Calu3 (cell line): ENCODE measurements around the gene PYGO1. TPM values are rescaled to one million over a fixed set of nuclear protein-coding genes. Genes with fewer than 3 reads are reported as not detected.

ENCODE experiments used
- BruUV-seq: library from RNA; stranded (reverse); fragments of 400-500 nt; replicated peaks from 2 replicates; lab custom pipeline; 2021; lab: Mats Ljungman, UMichigan
- CTCF ChIA-PET: fragments of 300-600 bp; sonication (Branson Sonifier 250); formaldehyde crosslinking; loops from one replicate; lab custom pipeline; 2022; ENCODE audit warnings: antibody characterized with exemption; lab: Charles Lee
- DNase-seq: peaks from one replicate; pipeline ENCODE4 v3.0.0; 2022
- H3K27ac Mint-ChIP-seq: one replicate; pipeline ENCODE4 v1.8.0; 2022; ENCODE audit warnings: mixed read lengths; ENCODE audit not compliant: unreplicated experiment
- H3K27me3 Mint-ChIP-seq: one replicate; pipeline ENCODE4 v1.8.0; 2022; ENCODE audit warnings: mixed read lengths; ENCODE audit not compliant: unreplicated experiment
- H3K36me3 Mint-ChIP-seq: one replicate; pipeline ENCODE4 v1.8.0; 2022; ENCODE audit warnings: mild to moderate bottlenecking, moderate library complexity, mixed read lengths; ENCODE audit not compliant: insufficient read depth, unreplicated experiment
- H3K4me1 Mint-ChIP-seq: one replicate; pipeline ENCODE4 v1.8.0; 2022; ENCODE audit warnings: mild to moderate bottlenecking, low read depth, mixed read lengths; ENCODE audit not compliant: unreplicated experiment
- H3K4me3 Mint-ChIP-seq: one replicate; pipeline ENCODE4 v1.8.0; 2022; ENCODE audit warnings: mild to moderate bottlenecking, low read depth, moderate library complexity, mixed read lengths; ENCODE audit not compliant: unreplicated experiment
- H3K9me3 Mint-ChIP-seq: one replicate; pipeline ENCODE4 v1.8.0; 2022; ENCODE audit warnings: low read depth, mixed read lengths; ENCODE audit not compliant: unreplicated experiment
- intact Hi-C: fragments of 100-400 bp; cut with micrococcal nuclease; formaldehyde crosslinking; loops from one replicate; pipeline ENCODE4 v1.10.0; 2022; ENCODE audit not compliant: unreplicated experiment
- total RNA-seq: library from RNA; stranded (reverse); gene quantifications from 2 replicates; pipeline ENCODE4 v1.2.3, GENCODE V29; 2022
- TF ChIP-seq, protein P1 (sequence below): fragments of 200-600 bp; IDR thresholded peaks from one replicate; pipeline ENCODE4 v1.8.0; 2022; ENCODE audit warnings: antibody characterized with exemption; ENCODE audit not compliant: unreplicated experiment

Gene PYGO1
- total RNA-seq, 1 experiment from 2014 or later, result 2.8 TPM

DNA sequence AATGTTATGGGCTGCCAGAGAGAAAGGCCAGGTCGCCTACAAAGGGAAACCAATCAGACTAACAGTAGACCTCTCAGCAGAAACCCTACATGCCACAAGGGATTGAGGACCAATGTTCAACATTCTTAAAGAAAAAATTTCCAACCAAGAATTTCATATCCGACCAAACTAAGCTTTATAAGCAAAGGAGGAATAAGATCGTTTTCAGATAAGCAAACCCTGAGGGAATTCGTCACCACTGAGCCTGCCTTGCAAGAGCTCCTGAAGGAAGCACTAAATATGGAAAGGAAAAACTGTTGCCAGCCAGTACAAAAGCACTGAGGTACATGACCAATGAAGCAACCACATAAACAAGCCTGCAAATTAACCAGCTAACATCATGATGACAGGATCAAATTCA, 33.1 kb downstream of the PYGO1 start:
- BruUV-seq, result no TSS peak
- Mint-ChIP-seq H3K4me3 (no peak overlapping the region), H3K27me3 (peaks cover 16% of the 10 kb centered on the region), H3K4me1 (no peaks in the 10 kb centered on the region), H3K36me3 (no peaks in the 10 kb centered on the region), H3K9me3 (peaks cover 20% of the 10 kb centered on the region), H3K27ac (no peak overlapping the region)
- DNase-seq, result no peak
- intact Hi-C loops, result no loop called here
- CTCF ChIA-PET, result interaction anchor here (0.7 kb wide), 1 partner anchor 93 kb away, joined by 3 read pairs; no protein-coding TSS in a partner anchor
- TF ChIP-seq, protein P1, sequence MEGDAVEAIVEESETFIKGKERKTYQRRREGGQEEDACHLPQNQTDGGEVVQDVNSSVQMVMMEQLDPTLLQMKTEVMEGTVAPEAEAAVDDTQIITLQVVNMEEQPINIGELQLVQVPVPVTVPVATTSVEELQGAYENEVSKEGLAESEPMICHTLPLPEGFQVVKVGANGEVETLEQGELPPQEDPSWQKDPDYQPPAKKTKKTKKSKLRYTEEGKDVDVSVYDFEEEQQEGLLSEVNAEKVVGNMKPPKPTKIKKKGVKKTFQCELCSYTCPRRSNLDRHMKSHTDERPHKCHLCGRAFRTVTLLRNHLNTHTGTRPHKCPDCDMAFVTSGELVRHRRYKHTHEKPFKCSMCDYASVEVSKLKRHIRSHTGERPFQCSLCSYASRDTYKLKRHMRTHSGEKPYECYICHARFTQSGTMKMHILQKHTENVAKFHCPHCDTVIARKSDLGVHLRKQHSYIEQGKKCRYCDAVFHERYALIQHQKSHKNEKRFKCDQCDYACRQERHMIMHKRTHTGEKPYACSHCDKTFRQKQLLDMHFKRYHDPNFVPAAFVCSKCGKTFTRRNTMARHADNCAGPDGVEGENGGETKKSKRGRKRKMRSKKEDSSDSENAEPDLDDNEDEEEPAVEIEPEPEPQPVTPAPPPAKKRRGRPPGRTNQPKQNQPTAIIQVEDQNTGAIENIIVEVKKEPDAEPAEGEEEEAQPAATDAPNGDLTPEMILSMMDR, result no peak

DNA sequence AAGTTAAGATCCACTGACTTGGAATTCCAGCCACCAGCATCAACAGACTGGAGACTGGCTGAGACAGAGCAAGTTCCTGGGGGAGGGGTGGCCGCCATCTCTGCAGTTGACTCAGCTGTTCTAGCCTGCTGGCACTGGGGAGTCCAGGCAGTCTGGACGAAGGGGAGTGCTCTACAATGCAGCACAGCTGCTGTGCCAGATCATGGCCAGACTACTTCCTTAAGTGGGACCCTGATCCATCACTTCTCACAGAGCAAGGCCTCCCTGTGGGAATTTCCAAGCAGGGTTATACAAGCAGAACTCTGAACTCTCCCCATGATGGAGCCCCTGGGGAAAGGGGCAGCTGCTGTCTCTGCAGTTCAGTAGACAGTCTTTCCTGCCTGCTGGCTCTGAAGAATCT, 35.2 kb downstream of the PYGO1 start:
- no peak overlapping the region for H3K4me3 Mint-ChIP-seq
- H3K27ac Mint-ChIP-seq, result no peak overlapping the region
- H3K9me3 Mint-ChIP-seq, result peaks cover 20% of the 10 kb centered on the region
- no peak for DNase-seq
- CTCF ChIA-PET, result no interaction called here
- TF ChIP-seq, protein P1, result no peak
- H3K27me3 Mint-ChIP-seq, result peaks cover 16% of the 10 kb centered on the region
- no peaks in the 10 kb centered on the region for H3K4me1 Mint-ChIP-seq
- H3K36me3 Mint-ChIP-seq, result no peaks in the 10 kb centered on the region
- no TSS peak for BruUV-seq
- intact Hi-C loops, result no loop called here

DNA sequence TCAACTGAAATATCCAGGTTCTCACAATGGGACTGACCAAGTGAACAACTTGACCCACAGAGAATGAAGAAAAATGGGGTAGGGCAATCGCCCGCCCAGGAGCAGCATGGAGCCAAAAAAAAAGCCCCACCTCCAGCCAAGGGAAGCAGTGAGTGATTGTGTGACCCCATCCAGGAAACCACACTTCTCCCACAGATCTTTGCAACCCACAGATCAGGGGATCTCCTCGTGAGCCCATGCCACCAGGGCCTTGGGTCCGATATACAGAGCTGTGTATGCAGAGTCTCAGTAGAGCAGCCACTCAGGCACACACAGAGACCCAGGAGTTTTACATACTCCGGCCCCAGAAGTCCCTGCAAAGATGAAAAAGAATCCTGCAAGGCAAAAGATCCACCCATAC, 35.7 kb downstream of the PYGO1 start:
- Mint-ChIP-seq H3K4me3 (no peak overlapping the region), H3K4me1 (no peaks in the 10 kb centered on the region), H3K9me3 (peaks cover 20% of the 10 kb centered on the region), H3K27ac (no peak overlapping the region), H3K27me3 (peaks cover 16% of the 10 kb centered on the region), H3K36me3 (no peaks in the 10 kb centered on the region)
- CTCF ChIA-PET, result no interaction called here
- BruUV-seq, result no TSS peak
- intact Hi-C loops, result no loop called here
- TF ChIP-seq, protein P1, result no peak
- DNase-seq, result no peak

DNA sequence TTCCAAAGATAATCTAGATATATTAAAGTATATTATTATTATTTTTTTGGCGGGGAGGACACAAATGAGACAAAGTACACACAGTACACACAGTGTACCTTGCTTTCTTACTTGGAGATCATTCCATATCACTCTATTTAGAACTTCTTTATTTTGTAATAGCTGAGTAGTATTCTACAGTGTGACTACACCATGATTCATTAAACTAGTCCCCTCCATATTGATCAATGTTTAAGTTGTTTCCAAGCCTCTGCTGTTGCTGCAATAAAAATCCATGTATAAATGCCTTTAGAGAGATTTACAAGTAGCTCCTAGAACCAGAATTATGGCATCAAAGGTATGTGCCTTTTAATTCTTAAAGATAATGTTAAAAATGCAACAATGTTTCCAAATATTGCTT, 38.8 kb downstream of the PYGO1 start:
- BruUV-seq, result no TSS peak
- TF ChIP-seq, protein P1, result no peak
- Mint-ChIP-seq H3K36me3 (no peaks in the 10 kb centered on the region), H3K27ac (no peak overlapping the region), H3K4me3 (no peak overlapping the region), H3K4me1 (peaks cover 14% of the 10 kb centered on the region), H3K9me3 (peaks cover 2% of the 10 kb centered on the region), H3K27me3 (peaks cover 5% of the 10 kb centered on the region)
- DNase-seq, result no peak
- intact Hi-C loops, result no loop called here
- CTCF ChIA-PET, result no interaction called here
